NCI-H446 (cell line): ENCODE results near the gene AGBL1.
"Not testable (repeated sequence)": the region's sequence is repeated elsewhere in the genome, so short reads cannot be mapped to it uniquely, and the experiment has no call there.

Experiments used
- DNase-seq, 2 experiments: peaks; one replicate each; lab custom pipeline; 2025; lab: John Stamatoyannopoulos, UW

The AGBL1 gene

GRCh38 chr15:86942285-86942684, 862.6 kb downstream of the AGBL1 start:
- no peak for DNase-seq

- no peak for DNase-seq
Measured at GRCh38 chr15:86948719-86949118, 869.0 kb downstream of the AGBL1 start.

GRCh38 chr15:86959254-86959653, 879.6 kb downstream of the AGBL1 start:
- DNase-seq: no peak

- DNase-seq: no peak
Measured at GRCh38 chr15:86961669-86962068, 882.0 kb downstream of the AGBL1 start.

GRCh38 chr15:86964271-86964670, 884.6 kb downstream of the AGBL1 start:
- no peak for DNase-seq

GRCh38 chr15:86968244-86968643, 888.6 kb downstream of the AGBL1 start:
- no peak for DNase-seq

GRCh38 chr15:86969364-86969763, 889.7 kb downstream of the AGBL1 start:
- DNase-seq: no peak

- DNase-seq: no peak
Measured at GRCh38 chr15:86973284-86973844, 893.7 kb downstream of the AGBL1 start.

- no peak for DNase-seq
Measured at GRCh38 chr15:86988033-86988432, 908.4 kb downstream of the AGBL1 start.

- DNase-seq: no peak
Measured at GRCh38 chr15:87021751-87022150, 942.1 kb downstream of the AGBL1 start.

- DNase-seq: no peak
Measured at GRCh38 chr15:87031540-87032230, 952.0 kb downstream of the AGBL1 start.

GRCh38 chr15:87032295-87032694, 952.6 kb downstream of the AGBL1 start:
- no peak for DNase-seq

GRCh38 chr15:87033056-87033455, 953.4 kb downstream of the AGBL1 start:
- no peak for DNase-seq

- no peak for DNase-seq
Measured at GRCh38 chr15:87034886-87035285, 955.2 kb downstream of the AGBL1 start.

- no peak for DNase-seq
Measured at GRCh38 chr15:87038404-87038803, 958.7 kb downstream of the AGBL1 start.

GRCh38 chr15:87042619-87043018, 962.9 kb downstream of the AGBL1 start:
- DNase-seq: not testable (repeated sequence)

- no peak for DNase-seq
Measured at GRCh38 chr15:87045746-87046145, 966.1 kb downstream of the AGBL1 start.

GRCh38 chr15:87047203-87047965, 967.7 kb downstream of the AGBL1 start:
- DNase-seq: no peak
